Measurements from ENCODE around the gene CSNK2A2.

Gene CSNK2A2

GRCh38 chr16:58138852-58139251 lies 59.1 kb downstream of the CSNK2A2 start:
- no peak for DNase-seq (ENCODE audit: low spot score)

DNA sequence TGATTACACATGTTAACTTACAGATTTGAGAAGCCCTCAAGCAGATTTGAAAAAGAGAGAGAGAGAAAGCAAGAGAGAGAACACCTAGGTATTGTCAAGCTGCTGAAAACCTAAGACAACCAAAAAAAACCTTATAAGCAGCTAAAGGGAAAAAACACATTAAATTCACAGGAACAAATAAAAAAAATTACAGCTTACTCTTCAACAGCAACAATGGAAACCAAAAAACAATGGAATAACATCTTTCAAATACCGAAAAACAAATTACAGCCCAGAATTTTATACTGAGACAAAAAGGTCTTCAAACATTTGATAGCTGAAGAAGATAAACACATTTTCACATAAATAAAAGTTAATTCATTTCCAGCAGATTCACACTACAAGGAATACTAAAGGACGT lies 60.3 kb downstream of the CSNK2A2 start:
- DNase-seq (ENCODE audit: low spot score), result no peak

GRCh38 chr16:58129097-58129936 lies 68.6 kb downstream of the CSNK2A2 start, which contains the start of gene CFAP20:
TSS of gene CFAP20 (minus strand) at chr16:58129381. CDS start at chr16:58129115, 266 bp downstream.
- DNase-seq (ENCODE audit: low spot score), result peak; percentile 99

DNA sequence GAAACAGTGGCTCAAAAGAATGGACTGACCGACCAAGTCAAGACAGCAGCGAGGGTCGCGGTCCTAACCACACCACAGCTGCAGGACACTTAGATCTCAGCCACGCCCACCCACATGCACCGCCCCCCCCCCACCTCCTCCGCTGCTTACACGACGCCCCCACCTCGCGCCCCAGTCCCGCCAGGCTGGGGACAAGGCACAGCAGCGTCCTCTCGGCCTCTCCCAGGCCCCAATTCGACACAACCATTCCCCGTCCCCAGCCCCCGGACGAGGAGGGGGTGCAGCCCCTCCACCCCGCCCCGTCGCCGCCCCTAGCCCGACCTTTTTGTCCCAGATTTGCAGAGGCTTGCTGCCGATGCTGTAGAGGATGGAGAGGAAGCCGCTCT lies 69.2 kb downstream of the CSNK2A2 start:
- DNase-seq (ENCODE audit: low spot score), result no peak

DNA sequence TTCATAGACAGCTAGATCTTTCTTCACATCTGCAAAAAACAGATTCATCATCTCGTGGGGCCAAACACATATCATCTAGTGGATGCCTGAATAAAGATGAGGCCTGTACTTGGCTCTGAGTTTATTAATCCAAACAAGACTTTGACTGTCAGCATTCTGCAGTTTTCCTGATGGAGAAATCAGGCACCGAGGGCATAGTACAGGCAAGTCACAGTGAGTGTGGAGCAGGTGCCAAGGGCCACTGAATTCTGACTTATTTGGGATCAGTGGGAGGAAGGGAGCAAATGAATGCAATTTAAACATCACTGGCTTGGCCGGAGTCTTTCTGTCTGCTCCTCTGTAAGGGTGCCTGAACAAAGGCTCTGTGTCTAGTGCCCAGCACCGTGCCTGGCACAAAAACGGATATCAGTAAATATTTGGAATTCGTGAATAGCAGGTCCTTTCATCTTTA lies 69.7 kb downstream of the CSNK2A2 start:
- no peak for DNase-seq (ENCODE audit: low spot score)

DNA sequence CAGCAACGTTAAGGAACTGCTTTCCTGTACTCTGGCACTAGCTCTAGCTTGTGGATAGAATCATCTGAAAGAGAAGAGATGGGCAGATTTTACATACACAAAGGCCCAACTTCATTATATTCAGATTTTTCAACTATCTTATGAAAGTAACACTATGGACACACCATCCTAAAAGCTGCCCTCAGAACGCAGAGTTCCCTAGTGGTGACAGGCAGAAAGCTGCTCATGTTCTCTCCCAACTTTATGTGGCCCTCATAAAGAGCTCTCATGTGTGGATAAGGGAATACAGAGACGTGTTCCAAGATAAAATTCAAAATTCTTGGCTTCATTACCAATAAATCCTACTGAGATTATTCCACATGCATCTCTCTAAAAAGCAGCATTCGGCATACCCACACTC lies 70.3 kb downstream of the CSNK2A2 start:
- DNase-seq (ENCODE audit: low spot score), result no peak

DNA sequence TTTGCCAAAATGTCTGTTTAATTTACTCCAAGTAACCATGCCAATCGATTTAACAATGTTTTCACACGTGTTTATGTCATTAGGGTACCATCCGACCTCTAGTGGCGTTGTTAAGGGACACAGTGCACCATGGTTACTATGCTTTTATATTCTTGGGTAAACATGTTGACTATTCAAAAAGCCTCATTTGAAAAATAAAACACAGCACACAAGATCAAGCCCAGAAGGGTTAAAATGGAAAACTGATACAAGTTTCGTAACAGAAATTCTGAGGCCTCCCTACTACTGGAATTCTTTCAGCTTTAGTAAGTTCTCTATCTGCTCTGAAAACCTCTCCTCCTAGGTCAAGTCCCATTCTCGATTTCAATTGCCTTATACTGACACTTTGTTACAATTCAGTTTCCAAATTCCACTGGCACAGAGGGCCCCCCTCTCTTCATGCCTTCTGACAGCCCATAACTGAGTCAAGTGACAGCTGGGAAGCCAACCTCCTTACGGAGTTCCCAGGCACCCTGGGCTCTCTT lies 70.8 kb downstream of the CSNK2A2 start:
- no peak for DNase-seq (ENCODE audit: low spot score)

GRCh38 chr16:58126451-58126961 lies 71.4 kb downstream of the CSNK2A2 start:
- no peak for DNase-seq (ENCODE audit: low spot score)

- no peak for DNase-seq (ENCODE audit: low spot score)
Observed at GRCh38 chr16:58125781-58126335, 72.0 kb downstream of the CSNK2A2 start.

- DNase-seq (ENCODE audit: low spot score), result no peak
Observed at GRCh38 chr16:58125041-58125440, 72.9 kb downstream of the CSNK2A2 start.

DNA sequence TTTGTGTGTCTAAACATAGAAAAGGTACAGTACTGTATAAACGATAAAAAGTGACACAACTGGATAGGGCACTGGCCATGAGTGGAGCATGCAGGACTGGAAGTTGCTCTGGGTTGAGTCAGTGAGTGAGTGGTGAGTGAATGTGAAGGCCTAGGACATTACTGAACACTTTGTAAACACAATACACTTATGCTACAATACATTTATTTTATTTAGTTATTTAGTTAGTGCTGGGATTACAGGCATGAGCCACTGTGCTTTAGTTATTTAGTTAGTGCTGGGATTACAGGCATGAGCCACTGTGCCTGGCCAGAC lies 73.3 kb downstream of the CSNK2A2 start:
- DNase-seq (ENCODE audit: low spot score), result no peak

- no peak for DNase-seq (ENCODE audit: low spot score)
Observed at GRCh38 chr16:58123896-58124600, 73.9 kb downstream of the CSNK2A2 start.

- no peak for DNase-seq (ENCODE audit: low spot score)
Observed at GRCh38 chr16:58121132-58121531, 76.8 kb downstream of the CSNK2A2 start.

- DNase-seq (ENCODE audit: low spot score), result no peak
Observed at GRCh38 chr16:58120234-58120633, 77.7 kb downstream of the CSNK2A2 start.

- DNase-seq (ENCODE audit: low spot score), result no peak
Observed at GRCh38 chr16:58119509-58119845, 78.4 kb downstream of the CSNK2A2 start.

DNA sequence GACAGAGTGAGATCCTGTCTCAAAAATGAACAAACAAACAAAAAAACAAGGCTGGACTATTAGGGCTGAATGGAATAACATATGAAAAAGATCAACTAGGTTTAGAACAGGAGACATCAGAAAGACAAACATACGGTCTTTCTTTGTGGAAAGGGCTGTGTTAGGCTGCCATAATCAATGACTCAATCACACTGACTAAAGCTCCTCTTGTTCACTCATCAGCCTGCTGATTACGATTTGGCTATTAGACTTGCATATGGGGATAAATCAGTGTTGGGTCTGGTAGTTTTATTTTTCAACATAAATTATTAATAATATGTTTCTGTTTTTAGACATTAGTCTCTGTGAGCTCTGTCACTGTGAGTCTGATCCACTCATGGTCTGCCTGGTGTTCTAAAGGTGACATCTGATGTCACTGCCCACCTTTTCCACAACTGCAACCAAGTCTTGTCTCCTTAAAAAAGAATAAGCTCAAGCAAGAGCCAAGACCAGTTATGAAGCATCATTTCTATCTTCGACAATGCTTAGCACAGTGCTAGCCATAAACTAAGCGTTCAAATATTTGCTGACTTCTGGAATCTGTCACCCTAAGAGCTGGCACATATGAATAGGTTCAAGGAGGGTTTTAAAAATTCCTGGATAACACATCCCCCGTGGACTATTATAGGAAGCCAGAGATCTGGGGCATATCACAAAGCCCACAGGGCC lies 79.0 kb downstream of the CSNK2A2 start:
- DNase-seq (ENCODE audit: low spot score), result no peak

- DNase-seq (ENCODE audit: low spot score), result no peak
Observed at GRCh38 chr16:58116529-58116928, 81.4 kb downstream of the CSNK2A2 start.

- no peak for DNase-seq (ENCODE audit: low spot score)
Observed at GRCh38 chr16:58116081-58116480, 81.8 kb downstream of the CSNK2A2 start.

DNA sequence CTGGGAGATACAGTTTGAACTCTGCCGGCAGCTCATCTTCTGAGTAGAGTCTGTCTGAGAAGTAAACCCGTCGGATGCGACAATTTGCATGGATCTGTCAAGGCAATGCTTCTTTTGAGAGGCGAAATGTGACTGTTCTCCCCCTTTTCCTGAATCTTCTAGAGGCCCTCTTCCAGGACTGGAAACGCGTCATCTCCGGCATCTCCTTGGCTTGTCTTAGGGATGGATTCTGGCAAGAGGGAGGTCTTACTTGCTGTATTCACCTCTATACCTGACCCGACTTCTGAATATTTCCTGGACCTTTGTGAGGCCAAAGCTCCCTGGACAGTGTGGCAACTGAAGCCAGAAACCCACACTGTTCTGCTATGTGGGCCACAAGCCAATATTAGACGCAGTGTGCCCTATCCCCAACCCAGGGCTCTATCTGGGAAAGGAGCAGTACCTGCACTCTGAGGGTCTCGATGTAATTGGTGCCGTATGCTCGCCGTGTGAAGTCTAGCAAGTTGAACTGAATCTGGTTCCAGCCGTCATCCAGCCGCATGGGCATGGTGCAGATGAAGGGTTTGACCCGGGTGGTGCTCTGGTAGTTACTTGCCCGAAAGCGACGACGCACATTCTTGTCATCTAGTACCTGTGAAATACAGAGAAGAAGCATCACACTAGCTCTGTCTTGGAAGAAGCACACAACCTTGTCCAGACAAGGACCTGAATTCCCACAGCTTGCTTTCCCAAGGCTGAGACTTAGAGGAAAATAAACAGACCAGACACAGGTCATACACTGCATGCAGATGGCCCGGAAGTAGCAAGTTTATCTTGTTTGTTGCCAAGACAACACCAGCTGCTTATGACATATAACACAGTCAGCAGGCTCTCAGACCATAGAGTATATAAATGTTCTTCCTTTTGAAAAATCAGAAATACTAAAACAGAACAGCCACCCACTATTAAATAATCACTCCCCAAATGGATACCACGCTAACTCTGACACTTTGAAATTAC lies 82.8 kb downstream of the CSNK2A2 start:
- DNase-seq (ENCODE audit: low spot score), result no peak

GRCh38 chr16:58111302-58111627 lies 86.6 kb downstream of the CSNK2A2 start:
- no peak for DNase-seq (ENCODE audit: low spot score)
